Esophagus muscularis mucosa (tissue), 2 donors: Measurements from ENCODE around the gene CDC6.

Experiments
- EP300 ChIP-seq: sonication (generic); formaldehyde crosslinking; IDR thresholded peaks from one replicate; pipeline ENCODE4 v1.6.1; 2017; ENCODE audit warnings: antibody characterized with exemption
- POLR2A ChIP-seq: fragments of 450-650 bp; IDR thresholded peaks from one replicate; pipeline ENCODE4 v1.6.1; 2017; ENCODE audit warnings: antibody characterized with exemption, moderate library complexity, mild to moderate bottlenecking, low read depth

- TF ChIP-seq POLR2A (no peak), EP300 (no peak)
These were observed 23.9 kb downstream of the CDC6 start for GRCh38 chr17:40311575-40311974.
